GM20431 (cell line): ENCODE measurements around the gene CD207.
"Not testable (repeated sequence)": the region's sequence is repeated elsewhere in the genome, so short reads cannot be mapped to it uniquely, and the experiment has no call there.

ENCODE experiments used
- in situ Hi-C: fragments of 300-500 bp; cut with MseI, MboI; formaldehyde crosslinking; loops from one replicate; pipeline ENCODE4 v1.15.0; 2020; ENCODE audit warnings: low sequenced_read_pairs; ENCODE audit not compliant: unreplicated experiment

Gene CD207

GRCh38 chr2:70830366-70830765 is 5.2 kb downstream of the CD207 start:
- in situ Hi-C loops: no loop called here

GRCh38 chr2:70829916-70830315 is 5.7 kb downstream of the CD207 start:
- in situ Hi-C loops: no loop called here

DNA sequence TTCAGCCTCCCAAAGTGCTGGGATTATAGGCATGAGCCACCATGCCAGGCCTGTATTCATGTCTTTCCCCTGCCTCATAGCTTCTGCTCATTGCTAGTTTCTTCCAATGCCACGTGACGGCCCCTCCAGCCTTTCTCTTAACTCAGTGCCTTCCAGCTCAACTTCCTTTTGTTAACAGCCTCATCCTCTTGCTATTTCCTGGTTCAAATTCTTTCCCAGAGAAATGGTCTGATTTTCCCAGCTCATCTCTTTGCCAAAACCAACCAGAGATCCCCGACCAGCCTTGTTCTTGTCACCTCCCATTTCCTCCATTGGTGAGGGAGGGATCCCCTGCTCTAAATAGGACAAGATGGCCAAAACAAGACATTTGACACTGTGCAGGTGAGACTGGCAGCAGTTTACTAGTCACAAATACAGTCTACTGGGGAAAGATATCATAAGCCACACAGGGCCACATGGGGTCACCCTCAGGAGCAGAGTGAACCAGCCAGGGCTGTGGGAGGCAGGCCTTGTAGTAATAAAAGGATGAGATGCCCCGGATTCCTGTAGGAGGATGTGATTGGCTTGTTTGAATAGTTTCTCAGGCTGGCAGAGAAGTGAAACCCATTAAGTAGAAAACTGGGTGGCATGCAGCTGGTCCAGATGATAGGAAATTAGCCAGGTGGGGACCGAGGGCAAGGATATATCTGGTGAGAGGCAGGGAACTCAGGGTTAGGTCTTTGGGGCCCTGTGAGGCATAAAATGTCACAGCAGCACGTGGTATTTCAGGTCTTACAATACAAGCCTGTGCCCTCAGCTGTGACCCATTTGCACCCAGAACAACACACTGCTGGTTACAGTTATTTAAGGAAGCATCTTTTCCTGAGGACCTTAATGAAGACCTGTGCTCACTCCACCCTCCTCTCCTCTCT is 6.4 kb downstream of the CD207 start:
- in situ Hi-C loops: no loop called here

- in situ Hi-C loops: no loop called here
These were observed 7.5 kb downstream of the CD207 start for GRCh38 chr2:70828115-70828514.

DNA sequence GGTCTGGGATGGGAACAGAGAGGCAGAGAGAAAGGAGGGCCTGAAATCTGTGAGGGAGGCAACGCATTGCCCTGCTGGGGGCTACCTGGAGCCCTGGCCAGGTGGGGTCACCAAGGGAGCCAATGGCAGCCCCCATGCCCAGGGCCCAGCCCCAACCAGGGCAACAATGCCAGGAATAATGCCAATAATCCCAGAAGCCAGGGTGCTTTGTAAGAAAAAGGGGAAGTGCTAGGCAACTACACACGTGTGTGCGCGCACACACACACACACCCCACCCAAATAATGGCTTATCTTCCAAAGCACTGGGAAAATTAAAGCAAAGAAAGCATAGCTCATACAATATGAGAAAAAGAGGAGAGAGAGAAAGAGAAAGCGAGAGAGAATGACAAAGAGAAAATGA is 8.2 kb downstream of the CD207 start:
- in situ Hi-C loops: no loop called here

- in situ Hi-C loops: no loop called here
These were observed 8.8 kb downstream of the CD207 start for GRCh38 chr2:70826696-70827350.

DNA sequence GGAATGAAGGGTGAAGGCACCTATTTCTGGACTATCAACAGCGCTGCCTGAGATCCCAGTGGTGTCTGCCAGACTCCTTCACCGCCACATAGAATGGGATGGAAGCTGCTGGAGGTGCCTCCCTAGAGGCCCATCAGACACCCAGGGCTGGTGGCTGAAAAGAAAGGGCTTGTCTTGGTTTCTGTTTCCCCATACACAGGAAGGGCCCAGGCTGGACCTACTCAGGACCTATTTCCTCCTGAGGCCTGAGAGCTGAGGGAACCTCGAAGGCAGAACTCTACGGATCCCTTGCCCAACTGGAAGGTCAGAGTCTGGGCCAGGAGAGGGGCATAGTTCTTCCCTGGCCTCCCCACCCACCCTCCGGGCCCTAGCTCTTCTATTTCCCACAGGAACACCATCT is 12.4 kb downstream of the CD207 start:
- in situ Hi-C loops: no loop called here

DNA sequence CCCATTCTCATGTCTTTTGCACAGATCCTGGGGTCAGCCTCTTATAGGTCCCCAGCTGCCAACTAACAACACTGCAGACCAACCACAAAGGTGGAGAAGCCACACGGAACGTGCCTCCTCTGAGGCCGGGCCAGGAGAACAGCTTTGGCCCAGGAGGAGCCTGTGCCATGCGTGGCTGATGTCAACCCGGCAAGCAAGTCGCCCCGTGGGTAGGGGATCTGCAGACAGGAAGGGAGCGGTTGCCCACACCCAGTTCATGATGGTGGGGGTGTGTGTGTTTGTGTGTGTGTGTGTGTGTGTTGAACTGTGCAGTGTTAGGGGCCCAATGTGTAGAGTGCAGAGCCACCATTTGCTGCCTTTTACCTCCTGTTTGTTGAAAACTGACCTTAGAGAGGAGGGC is 12.8 kb downstream of the CD207 start:
- in situ Hi-C loops: no loop called here

DNA sequence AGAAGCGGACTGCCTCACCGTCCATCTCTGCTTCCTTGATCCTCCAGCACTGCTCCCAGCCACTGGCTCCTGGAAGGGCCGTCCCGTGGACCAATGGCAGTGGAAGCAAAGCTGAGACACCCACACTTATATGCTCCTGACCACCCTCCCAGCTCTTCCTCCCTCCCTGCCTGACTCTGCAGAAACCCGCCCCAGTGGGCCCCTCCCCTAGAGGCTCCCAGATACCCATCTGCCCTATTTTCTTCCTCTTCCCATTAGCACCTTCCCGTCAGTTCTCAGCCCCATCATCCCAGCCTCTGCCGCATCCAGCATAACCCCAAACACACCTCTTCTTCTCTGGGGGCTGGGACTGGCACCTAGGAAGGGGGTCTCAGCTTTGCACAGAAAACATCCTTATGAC is 15.1 kb downstream of the CD207 start, which contains the start of gene CLEC4F:
Gene CLEC4F (minus strand): TSS at position 101 of the 400 bp plus-strand sequence. CDS start 76 bp downstream, at position 25.
- in situ Hi-C loops: no loop called here

- in situ Hi-C loops: no loop called here
These were observed 18.2 kb downstream of the CD207 start for GRCh38 chr2:70817284-70817954.

GRCh38 chr2:70816726-70817125 is 18.9 kb downstream of the CD207 start:
- in situ Hi-C loops: no loop called here

- in situ Hi-C loops: no loop called here
These were observed 26.3 kb downstream of the CD207 start for GRCh38 chr2:70808983-70809958.

- in situ Hi-C loops: no loop called here
These were observed 27.8 kb downstream of the CD207 start for GRCh38 chr2:70807828-70808118.

GRCh38 chr2:70807102-70807827 is 28.4 kb downstream of the CD207 start:
- in situ Hi-C loops: no loop called here

GRCh38 chr2:70806620-70807019 is 29.0 kb downstream of the CD207 start:
- in situ Hi-C loops: no loop called here

DNA sequence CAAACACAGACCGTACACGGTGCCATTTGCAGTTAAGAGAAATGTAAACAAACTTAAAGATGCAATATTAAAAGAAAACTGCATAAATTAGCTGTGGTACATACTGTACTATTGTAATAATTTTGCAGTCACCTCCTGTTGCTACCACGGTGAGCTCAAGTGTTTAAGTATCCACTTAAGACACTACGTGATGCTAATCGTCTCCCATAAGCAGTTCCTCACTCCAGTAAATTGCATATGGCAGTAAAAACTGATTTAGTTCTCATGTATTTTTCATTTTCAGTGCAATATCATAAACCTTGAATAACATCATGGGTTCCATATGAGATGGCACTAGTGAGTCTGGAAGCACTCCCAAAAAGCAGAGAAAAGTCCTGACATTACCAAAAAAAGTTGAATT is 29.6 kb downstream of the CD207 start:
- in situ Hi-C loops: no loop called here

- in situ Hi-C loops: no loop called here
These were observed 33.9 kb downstream of the CD207 start for GRCh38 chr2:70801607-70802263.

- in situ Hi-C loops: no loop called here
These were observed 35.9 kb downstream of the CD207 start for GRCh38 chr2:70799706-70800105.

GRCh38 chr2:70797996-70798395 is 37.6 kb downstream of the CD207 start:
- in situ Hi-C loops: not testable (repeated sequence)
